ENCODE data around the gene HIVEP3. TPM values are rescaled to one million over a fixed set of nuclear protein-coding genes. Genes with fewer than 3 reads are reported as not detected.

HIVEP3 gene
- total RNA-seq, 2 donors from 2014 or later, result 0.13 to 0.99 TPM

- TF ChIP-seq, protein P1, sequence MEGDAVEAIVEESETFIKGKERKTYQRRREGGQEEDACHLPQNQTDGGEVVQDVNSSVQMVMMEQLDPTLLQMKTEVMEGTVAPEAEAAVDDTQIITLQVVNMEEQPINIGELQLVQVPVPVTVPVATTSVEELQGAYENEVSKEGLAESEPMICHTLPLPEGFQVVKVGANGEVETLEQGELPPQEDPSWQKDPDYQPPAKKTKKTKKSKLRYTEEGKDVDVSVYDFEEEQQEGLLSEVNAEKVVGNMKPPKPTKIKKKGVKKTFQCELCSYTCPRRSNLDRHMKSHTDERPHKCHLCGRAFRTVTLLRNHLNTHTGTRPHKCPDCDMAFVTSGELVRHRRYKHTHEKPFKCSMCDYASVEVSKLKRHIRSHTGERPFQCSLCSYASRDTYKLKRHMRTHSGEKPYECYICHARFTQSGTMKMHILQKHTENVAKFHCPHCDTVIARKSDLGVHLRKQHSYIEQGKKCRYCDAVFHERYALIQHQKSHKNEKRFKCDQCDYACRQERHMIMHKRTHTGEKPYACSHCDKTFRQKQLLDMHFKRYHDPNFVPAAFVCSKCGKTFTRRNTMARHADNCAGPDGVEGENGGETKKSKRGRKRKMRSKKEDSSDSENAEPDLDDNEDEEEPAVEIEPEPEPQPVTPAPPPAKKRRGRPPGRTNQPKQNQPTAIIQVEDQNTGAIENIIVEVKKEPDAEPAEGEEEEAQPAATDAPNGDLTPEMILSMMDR (conservative IDR thresholded peaks at IDR 0.05), result no peak
- H3K9me3 ChIP-seq (ENCODE audit: control insufficient read depth, low read length), result no peaks in the 10 kb centered on the region
- H3K4me1 ChIP-seq (ENCODE audit: control insufficient read depth, insufficient read depth, low read length), result peaks cover 7% of the 10 kb centered on the region
- Mint-ChIP-seq H3K4me1 (peaks cover 23% of the 10 kb centered on the region), H3K27ac (no peak overlapping the region), H3K27me3 (ENCODE audit: insufficient read depth) (peaks cover 12% of the 10 kb centered on the region), H3K9me3 (no peaks in the 10 kb centered on the region), H3K36me3 (ENCODE audit: low read depth) (no peaks in the 10 kb centered on the region), H3K4me3 (no peak overlapping the region)
- WGBS, 2 experiments (ENCODE audit: insufficient coverage in 1 of 2, insufficient read length in 1 of 2), result 79 to 85% methylated on average over 5 of the region's 5 CpGs
- H3K36me3 ChIP-seq (ENCODE audit: control insufficient read depth, insufficient read depth, low read length), result no peaks in the 10 kb centered on the region
- H3K27ac ChIP-seq (ENCODE audit: low read depth, low read length), result no peak overlapping the region
- no peak overlapping the region for H3K4me3 ChIP-seq (ENCODE audit: low read length)
- no peak for DNase-seq
- H3K27me3 ChIP-seq (ENCODE audit: control insufficient read depth, insufficient read depth, low read length, poor library complexity, severe bottlenecking), result no peaks in the 10 kb centered on the region
- no peak overlapping the region for H3K9ac ChIP-seq (ENCODE audit: extremely low read depth, low read length, poor library complexity, severe bottlenecking)
These were observed 429.2 kb downstream of the HIVEP3 start for GRCh38 chr1:41489561-41489960.

- Histone ChIP-seq H3K9me3 (ENCODE audit: control insufficient read depth, low read length) (no peaks in the 10 kb centered on the region), H3K27me3 (ENCODE audit: control insufficient read depth, insufficient read depth, low read length, poor library complexity, severe bottlenecking) (no peaks in the 10 kb centered on the region), H3K27ac (ENCODE audit: low read depth, low read length) (no peak overlapping the region), H3K4me3 (ENCODE audit: low read length) (no peak overlapping the region), H3K36me3 (ENCODE audit: control insufficient read depth, insufficient read depth, low read length) (no peaks in the 10 kb centered on the region), H3K4me1 (ENCODE audit: control insufficient read depth, insufficient read depth, low read length) (peaks cover 7% of the 10 kb centered on the region), H3K9ac (ENCODE audit: extremely low read depth, low read length, poor library complexity, severe bottlenecking) (no peak overlapping the region)
- Mint-ChIP-seq H3K4me3 (no peak overlapping the region), H3K27me3 (ENCODE audit: insufficient read depth) (peaks cover 12% of the 10 kb centered on the region), H3K4me1 (peaks cover 23% of the 10 kb centered on the region), H3K36me3 (ENCODE audit: low read depth) (no peaks in the 10 kb centered on the region), H3K9me3 (no peaks in the 10 kb centered on the region), H3K27ac (no peak overlapping the region)
- TF ChIP-seq, protein P1 (conservative IDR thresholded peaks at IDR 0.05), result no peak
- WGBS, 2 experiments (ENCODE audit: insufficient coverage in 1 of 2, insufficient read length in 1 of 2), result 83 to 88% methylated on average over 4 to 11 of the region's 11 CpGs
- peak; percentile 62 for DNase-seq
These were observed 430.4 kb downstream of the HIVEP3 start for GRCh38 chr1:41488040-41488951.

- Histone ChIP-seq H3K9me3 (ENCODE audit: control insufficient read depth, low read length) (no peaks in the 10 kb centered on the region), H3K4me3 (ENCODE audit: low read length) (no peak overlapping the region), H3K27me3 (ENCODE audit: control insufficient read depth, insufficient read depth, low read length, poor library complexity, severe bottlenecking) (no peaks in the 10 kb centered on the region), H3K4me1 (ENCODE audit: control insufficient read depth, insufficient read depth, low read length) (peaks cover 7% of the 10 kb centered on the region), H3K27ac (ENCODE audit: low read depth, low read length) (peak overlapping the region; percentile 89), H3K36me3 (ENCODE audit: control insufficient read depth, insufficient read depth, low read length) (no peaks in the 10 kb centered on the region), H3K9ac (ENCODE audit: extremely low read depth, low read length, poor library complexity, severe bottlenecking) (peak overlapping the region; percentile 34)
- Mint-ChIP-seq H3K27me3 (ENCODE audit: insufficient read depth) (peaks cover 12% of the 10 kb centered on the region), H3K9me3 (no peaks in the 10 kb centered on the region), H3K4me3 (no peak overlapping the region), H3K27ac (peak overlapping the region; percentile 74), H3K36me3 (ENCODE audit: low read depth) (no peaks in the 10 kb centered on the region), H3K4me1 (peaks cover 27% of the 10 kb centered on the region)
- TF ChIP-seq, protein P1 (conservative IDR thresholded peaks at IDR 0.05), result no peak
- 35 to 61% methylated on average over 6 to 16 of the region's 16 CpGs for WGBS, 2 experiments (ENCODE audit: insufficient coverage in 1 of 2, insufficient read length in 1 of 2)
- DNase-seq, result no peak
These were observed 431.3 kb downstream of the HIVEP3 start for GRCh38 chr1:41487126-41488039.
